Adrenal gland (tissue), 12 donors: ENCODE results near the gene AMBRA1. TPM values are rescaled to one million over a fixed set of nuclear protein-coding genes. Genes with fewer than 3 reads are reported as not detected.
A peak's percentile ranks its signal among the peaks of the same experiment; 100 is the strongest.

Experiments used
- DNase-seq, 7 donors: peaks; one replicate each; pipeline ENCODE4 v3.0.0-alpha.2; 2019 to 2020
- H3K27ac ChIP-seq, 5 donors: fragments of 200-600 bp; sonication (generic) in 4 of 5; 1 replicate in 3 of 5; 2 replicates in 2 of 5; pipeline versions ENCODE4 v1.5.1 to v1.8.0; 2016 to 2020; ENCODE audit warnings: mild to moderate bottlenecking in 1 of 5
- H3K27me3 ChIP-seq: fragments of 200-600 bp; 2 replicates; pipeline ENCODE4 v1.8.0; 2021
- H3K36me3 ChIP-seq, 2 donors: fragments of 200-600 bp; replicated peaks in 1 of 2; 1 replicate in 1 of 2; 2 replicates in 1 of 2; pipeline versions ENCODE4 v1.5.1 to v1.8.0; 2018 to 2022
- H3K4me1 ChIP-seq, 2 donors: fragments of 200-600 bp; replicated peaks in 1 of 2; 1 replicate in 1 of 2; 2 replicates in 1 of 2; pipeline versions ENCODE4 v1.5.1 to v1.8.0; 2018 to 2021
- H3K4me3 ChIP-seq, 4 donors: fragments of 200-600 bp; sonication (generic) in 3 of 4; one replicate each; pipeline ENCODE4 v1.5.1; 2016 to 2018
- H3K9me3 ChIP-seq, 3 donors: fragments of 200-600 bp; sonication (generic) in 1 of 3; replicated peaks in 1 of 3; 1 replicate in 2 of 3; 2 replicates in 1 of 3; pipeline versions ENCODE4 v1.5.1 to v1.8.0; 2016 to 2021
- CTCF ChIP-seq, 6 experiments: fragments of 450-650 bp in 4 of 6; fragments of 200-600 bp in 2 of 6; sonication (generic) in 1 of 6; IDR thresholded peaks; 1 replicate in 5 of 6; 2 replicates in 1 of 6; pipeline versions ENCODE4 v1.5.1 to v1.8.0; 2016 to 2021; ENCODE audit warnings: antibody characterized with exemption in 6 of 6, mild to moderate bottlenecking in 2 of 6, moderate library complexity in 1 of 6
- POLR2A ChIP-seq, 2 donors: fragments of 450-650 bp; IDR thresholded peaks; one replicate each; pipeline ENCODE4 v1.6.1; 2017; ENCODE audit warnings: antibody characterized with exemption in 2 of 2, mild to moderate bottlenecking in 2 of 2, moderate library complexity in 1 of 2
- WGBS, 4 donors: extraction: QIAGEN DNeasy Blood & Tissue Kit in 2 of 4; methylation state at CpG; one replicate each; pipeline versions ENCODE4 v1.1.5 to v1.1.7; 2013 to 2017; 5-methylcytosine and 5-hydroxymethylcytosine counted together
- intact Hi-C, 2 donors: fragments of 100-400 bp; cut with DNase I; formaldehyde crosslinking; loops; one replicate each; pipeline versions ENCODE4 v1.14.1 to v1.15.0; 2022 to 2023
- polyA plus RNA-seq, 3 donors: library from polyadenylated mRNA; stranded (reverse); fragments of 200-250 nt in 2 of 3; fragments of 350-450 nt in 1 of 3; fragmentation: Illumina TruSeq in 1 of 3; extraction: RNeasy Lipid Tissue Mini Kit (QIAGEN cat#74804) in 1 of 3; gene quantifications; one replicate each; pipeline ENCODE4 v1.2.3, GENCODE V29; 2013 to 2014
- total RNA-seq, 9 donors: library from RNA; depleted of rRNA in 4 of 9; stranded (reverse); fragments of >200 nt in 4 of 9; fragments of 120-200 nt in 1 of 9; fragmentation: NEBNext Ultra II Directional in 1 of 9; extraction: Animal tissue kit (Norgen Biotek cat#: 25700) in 1 of 9; gene quantifications; one replicate each; pipeline versions ENCODE4 v1.1.0 to v1.2.4, GENCODE V29; 2013 to 2023
- donor health status: healthy with polysubstance abuse.
- donor health status: Bipolar disorder and iron deficiency.
- donor health status: DM: yes; HTN: yes; CAD: no.
- donor health status: DM: no; HTN: no; CAD: no.
- donor health status: DM: no; HTN: no; CAD: no.
- donor health status: DM: yes; HTN: yes; CAD: no.

Gene AMBRA1
- total and polyA plus RNA-seq, 12 donors = 16.2 to 73.3 (median 49.7) TPM

GRCh38 chr11:46361283-46362155 is 232.3 kb downstream of the AMBRA1 start:
- Histone ChIP-seq H3K36me3 (no peaks in the 10 kb centered on the region), H3K27me3 (no peaks in the 10 kb centered on the region), H3K27ac (peak overlapping the region in 4 of 5 donors; percentile 42 to 93 (median 74)), H3K4me3 (peak overlapping the region in 1 of 4 donors; percentile 13), H3K9me3 (no peaks in the 10 kb centered on the region), H3K4me1 (peaks cover 20 to 37% of the 10 kb centered on the region in 2 donors)
- peak in 4 of 7 donors; percentile 56 to 90 (median 60) for DNase-seq
- TF ChIP-seq POLR2A (IDR thresholded peaks at IDR 0.05) = peak in 1 of 2 donors; percentile 31
- no peak for TF ChIP-seq CTCF (IDR thresholded peaks at IDR 0.05)
- WGBS, 4 donors = 31 to 47% (median 39%) methylated on average over 10 to 26 of the region's 26 CpGs
- intact Hi-C loops = no loop called here

- Histone ChIP-seq H3K36me3 (no peaks in the 10 kb centered on the region), H3K4me1 (peaks cover 20 to 37% of the 10 kb centered on the region in 2 donors), H3K4me3 (no peak overlapping the region), H3K27ac (peak overlapping the region in 4 of 5 donors; percentile 42 to 93 (median 74)), H3K9me3 (no peaks in the 10 kb centered on the region), H3K27me3 (no peaks in the 10 kb centered on the region)
- DNase-seq = no peak
- TF ChIP-seq POLR2A (IDR thresholded peaks at IDR 0.05) (no peak), CTCF (IDR thresholded peaks at IDR 0.05) (no peak)
- WGBS, 4 donors = 52 to 70% (median 58%) methylated on average over 6 to 7 of the region's 7 CpGs
- intact Hi-C loops = no loop called here
Measured at GRCh38 chr11:46360878-46361277, 232.9 kb downstream of the AMBRA1 start.

GRCh38 chr11:46359953-46360352 is 233.9 kb downstream of the AMBRA1 start:
- no peak for TF ChIP-seq POLR2A (IDR thresholded peaks at IDR 0.05)
- TF ChIP-seq CTCF (IDR thresholded peaks at IDR 0.05) = no peak
- Histone ChIP-seq H3K9me3 (no peaks in the 10 kb centered on the region), H3K36me3 (no peaks in the 10 kb centered on the region), H3K4me1 (peaks cover 20 to 37% of the 10 kb centered on the region in 2 donors), H3K27ac (no peak overlapping the region), H3K4me3 (no peak overlapping the region), H3K27me3 (no peaks in the 10 kb centered on the region)
- no peak for DNase-seq
- intact Hi-C loops = no loop called here
- 74 to 89% (median 82%) methylated on average over 1 of the region's 1 CpG for WGBS, 4 donors

GRCh38 chr11:46357483-46357936 is 236.3 kb downstream of the AMBRA1 start:
- no peak for DNase-seq

More at GRCh38 chr11:46357483-46357936, 236.3 kb downstream of the AMBRA1 start:
- H3K27me3 ChIP-seq = no peaks in the 10 kb centered on the region
- H3K4me3 ChIP-seq = no peak overlapping the region
- WGBS, 4 donors = 81 to 92% (median 87%) methylated on average over 5 to 11 of the region's 11 CpGs
- H3K27ac ChIP-seq = no peak overlapping the region
- H3K4me1 ChIP-seq = peaks cover 14 to 30% of the 10 kb centered on the region in 2 donors
- no peaks in the 10 kb centered on the region for H3K36me3 ChIP-seq
- TF ChIP-seq CTCF (IDR thresholded peaks at IDR 0.05) (no peak), POLR2A (IDR thresholded peaks at IDR 0.05) (no peak)
- intact Hi-C loops = no loop called here
- H3K9me3 ChIP-seq = no peaks in the 10 kb centered on the region
